Testis (tissue), 2 donors: ENCODE measurements around the gene WNT4.

Experiments used
- POLR2A ChIP-seq: fragments of 450-650 bp; IDR thresholded peaks from one replicate; pipeline ENCODE4 v1.6.1; 2017; ENCODE audit warnings: antibody characterized with exemption, mild to moderate bottlenecking, moderate library complexity
- TF ChIP-seq, protein P1 (sequence below), 3 experiments: fragments of 450-650 bp in 2 of 3; fragments of 200-600 bp in 1 of 3; sonication (generic) in 1 of 3; IDR thresholded peaks; one replicate each; pipeline ENCODE4 v1.5.1; 2016 to 2019; ENCODE audit warnings: antibody characterized with exemption in 3 of 3, mild to moderate bottlenecking in 2 of 3, moderate library complexity in 1 of 3

- TF ChIP-seq, protein P1, sequence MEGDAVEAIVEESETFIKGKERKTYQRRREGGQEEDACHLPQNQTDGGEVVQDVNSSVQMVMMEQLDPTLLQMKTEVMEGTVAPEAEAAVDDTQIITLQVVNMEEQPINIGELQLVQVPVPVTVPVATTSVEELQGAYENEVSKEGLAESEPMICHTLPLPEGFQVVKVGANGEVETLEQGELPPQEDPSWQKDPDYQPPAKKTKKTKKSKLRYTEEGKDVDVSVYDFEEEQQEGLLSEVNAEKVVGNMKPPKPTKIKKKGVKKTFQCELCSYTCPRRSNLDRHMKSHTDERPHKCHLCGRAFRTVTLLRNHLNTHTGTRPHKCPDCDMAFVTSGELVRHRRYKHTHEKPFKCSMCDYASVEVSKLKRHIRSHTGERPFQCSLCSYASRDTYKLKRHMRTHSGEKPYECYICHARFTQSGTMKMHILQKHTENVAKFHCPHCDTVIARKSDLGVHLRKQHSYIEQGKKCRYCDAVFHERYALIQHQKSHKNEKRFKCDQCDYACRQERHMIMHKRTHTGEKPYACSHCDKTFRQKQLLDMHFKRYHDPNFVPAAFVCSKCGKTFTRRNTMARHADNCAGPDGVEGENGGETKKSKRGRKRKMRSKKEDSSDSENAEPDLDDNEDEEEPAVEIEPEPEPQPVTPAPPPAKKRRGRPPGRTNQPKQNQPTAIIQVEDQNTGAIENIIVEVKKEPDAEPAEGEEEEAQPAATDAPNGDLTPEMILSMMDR (IDR thresholded peaks at IDR 0.05) = no peak
- no peak for TF ChIP-seq POLR2A
Measured at GRCh38 chr1:22174446-22175220, 31.7 kb upstream of the WNT4 start.
